Measurements from ENCODE around the gene KRT37.
"Not testable (repeated sequence)": the region's sequence is repeated elsewhere in the genome, so short reads cannot be mapped to it uniquely, and the experiment has no call there.

Gene KRT37

GRCh38 chr17:41434005-41434404 lies 9.6 kb upstream of the KRT37 start:
- peak; percentile 2 to 90 (median 70) for DNase-seq

- peak in 2 of 3 experiments; percentile 24 to 80 for DNase-seq
Measured at GRCh38 chr17:41433586-41433985, 9.2 kb upstream of the KRT37 start.

- not testable (repeated sequence) for DNase-seq
Measured at GRCh38 chr17:41430376-41430775, 6.0 kb upstream of the KRT37 start.

- no peak for DNase-seq
Measured at GRCh38 chr17:41429667-41430066, 5.3 kb upstream of the KRT37 start.

GRCh38 chr17:41428591-41429291 lies 4.4 kb upstream of the KRT37 start:
- no peak for DNase-seq

GRCh38 chr17:41422586-41422985 lies 1.8 kb downstream of the KRT37 start:
- DNase-seq: not testable (repeated sequence)

GRCh38 chr17:41421617-41422016 lies 2.8 kb downstream of the KRT37 start:
- no peak for DNase-seq

GRCh38 chr17:41421116-41421515 lies 3.3 kb downstream of the KRT37 start:
- DNase-seq: no peak

- no peak for DNase-seq
Measured at GRCh38 chr17:41420134-41420533, 4.3 kb downstream of the KRT37 start.

GRCh38 chr17:41419716-41420115 lies 4.7 kb downstream of the KRT37 start:
- DNase-seq: no peak

- DNase-seq: no peak
Measured at GRCh38 chr17:41418116-41418860, 6.1 kb downstream of the KRT37 start.

GRCh38 chr17:41417576-41418015 lies 6.8 kb downstream of the KRT37 start:
- peak in 2 of 3 experiments; percentile 17 to 43 for DNase-seq

- DNase-seq: peak in 1 of 3 experiments; percentile 28
Measured at GRCh38 chr17:41417127-41417526, 7.3 kb downstream of the KRT37 start.

GRCh38 chr17:41416479-41416878 lies 7.9 kb downstream of the KRT37 start:
- peak in 1 of 3 experiments; percentile 3 for DNase-seq

GRCh38 chr17:41415833-41416335 lies 8.5 kb downstream of the KRT37 start:
- no peak for DNase-seq

GRCh38 chr17:41415411-41415810 lies 9.0 kb downstream of the KRT37 start:
- no peak for DNase-seq

- DNase-seq: no peak
Measured at GRCh38 chr17:41413982-41414381, 10.4 kb downstream of the KRT37 start.

- peak in 1 of 3 experiments; percentile 69 for DNase-seq
Measured at GRCh38 chr17:41413353-41413957, 10.9 kb downstream of the KRT37 start.

- DNase-seq: no peak
Measured at GRCh38 chr17:41411072-41411840, 13.1 kb downstream of the KRT37 start.

- DNase-seq: no peak
Measured at GRCh38 chr17:41407226-41407625, 17.2 kb downstream of the KRT37 start.

GRCh38 chr17:41406205-41406604 lies 18.2 kb downstream of the KRT37 start:
- DNase-seq: peak in 2 of 3 experiments; percentile 1 to 11

GRCh38 chr17:41404024-41404671 lies 20.2 kb downstream of the KRT37 start:
- peak; percentile 17 to 56 (median 44) for DNase-seq

All from NCI-H1417 (cell line).